Progenitor cell of endocrine pancreas (in vitro differentiated cells): ENCODE results near the gene LRRFIP1. TPM values are rescaled to one million over a fixed set of nuclear protein-coding genes. Genes with fewer than 3 reads are reported as not detected.
"Not testable (repeated sequence)": the region's sequence is repeated elsewhere in the genome, so short reads cannot be mapped to it uniquely, and the experiment has no call there.

Experiments used
- DNase-seq: peaks from one replicate; pipeline ENCODE4 v3.0.0; 2021; ENCODE audit warnings: low spot score; ENCODE audit not compliant: unreplicated experiment
- H3K27ac Mint-ChIP-seq: 2 replicates; pipeline ENCODE4 v1.8.0; 2021; ENCODE audit warnings: mild to moderate bottlenecking, moderate library complexity, mixed read lengths
- H3K27me3 Mint-ChIP-seq: 2 replicates; pipeline ENCODE4 v1.8.0; 2021; ENCODE audit warnings: mixed read lengths
- H3K36me3 Mint-ChIP-seq: 2 replicates; pipeline ENCODE4 v1.8.0; 2022; ENCODE audit warnings: mixed read lengths; ENCODE audit not compliant: insufficient read depth
- H3K4me1 Mint-ChIP-seq: 2 replicates; pipeline ENCODE4 v1.8.0; 2021; ENCODE audit warnings: low read depth, mixed read lengths
- H3K4me3 Mint-ChIP-seq: 2 replicates; pipeline ENCODE4 v1.8.0; 2021; ENCODE audit warnings: low read depth, mild to moderate bottlenecking, moderate library complexity, mixed read lengths
- H3K9me3 Mint-ChIP-seq: 2 replicates; pipeline ENCODE4 v1.8.0; 2021; ENCODE audit warnings: low read depth, mixed read lengths
- CTCF ChIP-seq: fragments of 200-600 bp; sonication (generic); IDR thresholded peaks from one replicate; pipeline ENCODE4 v1.5.0; 2021; ENCODE audit warnings: antibody characterized with exemption, mild to moderate bottlenecking; ENCODE audit not compliant: unreplicated experiment
- total RNA-seq: library from RNA; stranded (reverse); gene quantifications from 2 replicates; pipeline ENCODE4 v1.2.1, GENCODE V29; 2021

The LRRFIP1 gene
- total RNA-seq, 1 donor from 2014 or later = 68.6 TPM

- H3K27ac Mint-ChIP-seq = peak overlapping the region; percentile 7
- H3K36me3 Mint-ChIP-seq = peaks cover 18% of the 10 kb centered on the region
- no peak overlapping the region for H3K4me3 Mint-ChIP-seq
- H3K4me1 Mint-ChIP-seq = peaks cover 1% of the 10 kb centered on the region
- DNase-seq = no peak
- no peaks in the 10 kb centered on the region for H3K9me3 Mint-ChIP-seq
- no peak for TF ChIP-seq CTCF
- no peaks in the 10 kb centered on the region for H3K27me3 Mint-ChIP-seq
Measured at GRCh38 chr2:237682856-237683670, 55.7 kb downstream of the LRRFIP1 start.

GRCh38 chr2:237685408-237685807 is 58.0 kb downstream of the LRRFIP1 start:
- H3K36me3 Mint-ChIP-seq = peaks cover 18% of the 10 kb centered on the region
- no peak overlapping the region for H3K27ac Mint-ChIP-seq
- peaks cover 3% of the 10 kb centered on the region for H3K27me3 Mint-ChIP-seq
- no peaks in the 10 kb centered on the region for H3K9me3 Mint-ChIP-seq
- DNase-seq = no peak
- H3K4me1 Mint-ChIP-seq = peaks cover 1% of the 10 kb centered on the region
- TF ChIP-seq CTCF = peak; percentile 23
- H3K4me3 Mint-ChIP-seq = no peak overlapping the region

GRCh38 chr2:237686659-237687136 is 59.3 kb downstream of the LRRFIP1 start:
- peaks cover 6% of the 10 kb centered on the region for H3K27me3 Mint-ChIP-seq
- H3K27ac Mint-ChIP-seq = no peak overlapping the region
- peaks cover 5% of the 10 kb centered on the region for H3K4me1 Mint-ChIP-seq
- DNase-seq = no peak
- no peaks in the 10 kb centered on the region for H3K9me3 Mint-ChIP-seq
- TF ChIP-seq CTCF = peak; percentile 34
- H3K36me3 Mint-ChIP-seq = peaks cover 18% of the 10 kb centered on the region
- H3K4me3 Mint-ChIP-seq = no peak overlapping the region

GRCh38 chr2:237688081-237688480 is 60.7 kb downstream of the LRRFIP1 start:
- Mint-ChIP-seq H3K27me3 (peaks cover 6% of the 10 kb centered on the region), H3K9me3 (no peaks in the 10 kb centered on the region), H3K27ac (no peak overlapping the region), H3K4me1 (peaks cover 7% of the 10 kb centered on the region), H3K4me3 (no peak overlapping the region), H3K36me3 (peaks cover 14% of the 10 kb centered on the region)
- DNase-seq = no peak
- TF ChIP-seq CTCF = no peak

- Mint-ChIP-seq H3K4me1 (peaks cover 12% of the 10 kb centered on the region), H3K36me3 (peaks cover 10% of the 10 kb centered on the region)
- not testable (repeated sequence) for H3K9me3 Mint-ChIP-seq, H3K27ac Mint-ChIP-seq, H3K4me3 Mint-ChIP-seq, DNase-seq, H3K27me3 Mint-ChIP-seq
Measured at GRCh38 chr2:237688541-237688940, 61.2 kb downstream of the LRRFIP1 start.
